Lung (tissue), 12 donors: ENCODE data around the gene MUC6. TPM values are rescaled to one million over a fixed set of nuclear protein-coding genes. Genes with fewer than 3 reads are reported as not detected.

Source experiments
- ATAC-seq: fragments of 200-7000 bp; cut with Tn5 transposase; one replicate; pipeline ENCODE4 v1.9.1; 2020; ENCODE audit warnings: moderate number of reproducible peaks; ENCODE audit not compliant: insufficient read depth, low FRiP score
- DNase-seq, 3 donors: peaks; one replicate each; pipeline ENCODE4 v3.0.0-alpha.2; 2013 to 2017
- H3K27ac ChIP-seq, 2 donors: one replicate each; pipeline ENCODE4 v1.5.1; 2013; ENCODE audit warnings: mild to moderate bottlenecking in 2 of 2, moderate library complexity in 2 of 2, control low read depth in 1 of 2, inconsistent platforms in 1 of 2, low read depth in 1 of 2, low read length in 1 of 2
- H3K27me3 ChIP-seq, 3 donors: one replicate each; pipeline ENCODE4 v1.5.1; 2013; ENCODE audit warnings: low read length in 2 of 3; ENCODE audit not compliant: control insufficient read depth in 3 of 3, insufficient read depth in 3 of 3
- H3K36me3 ChIP-seq, 4 donors: one replicate each; pipeline ENCODE4 v1.5.1; 2013; ENCODE audit warnings: low read length in 4 of 4, mild to moderate bottlenecking in 1 of 4, moderate library complexity in 1 of 4; ENCODE audit not compliant: control insufficient read depth in 4 of 4, insufficient read depth in 4 of 4
- H3K4me1 ChIP-seq, 5 donors: one replicate each; pipeline ENCODE4 v1.5.1; 2013; ENCODE audit warnings: low read length in 5 of 5, mild to moderate bottlenecking in 2 of 5, moderate library complexity in 1 of 5; ENCODE audit not compliant: control insufficient read depth in 5 of 5, insufficient read depth in 5 of 5
- H3K4me3 ChIP-seq: one replicate; pipeline ENCODE4 v1.5.1; 2013; ENCODE audit warnings: mild to moderate bottlenecking, control low read depth, moderate library complexity
- H3K9ac ChIP-seq, 2 donors: one replicate each; pipeline ENCODE4 v1.5.1; 2013; ENCODE audit warnings: low read length in 2 of 2, control low read depth in 1 of 2; ENCODE audit not compliant: insufficient read depth in 1 of 2
- H3K9me3 ChIP-seq, 4 donors: one replicate each; pipeline ENCODE4 v1.5.1; 2013; ENCODE audit warnings: low read length in 3 of 4, mild to moderate bottlenecking in 1 of 4, moderate library complexity in 1 of 4; ENCODE audit not compliant: control insufficient read depth in 4 of 4, insufficient read depth in 3 of 4
- CTCF ChIP-seq: IDR thresholded peaks from 2 replicates; pipeline ENCODE4 v1.5.1; 2012; ENCODE audit warnings: mild to moderate bottlenecking; ENCODE audit errors: control extremely low read depth, extremely low read depth
- WGBS, 2 donors: extraction: QIAGEN DNeasy Blood & Tissue Kit; methylation state at CpG; one replicate each; pipeline ENCODE4 v1.1.7; 2013; 5-methylcytosine and 5-hydroxymethylcytosine counted together
- polyA plus RNA-seq, 2 donors: library from polyadenylated mRNA; stranded (reverse); fragments of 200-250 nt; gene quantifications; one replicate each; pipeline ENCODE4 v1.2.1, GENCODE V29; 2013
- total RNA-seq, 2 donors: library from RNA; depleted of rRNA in 1 of 2; stranded (reverse); fragments of >200 nt in 1 of 2; gene quantifications; one replicate each; pipeline ENCODE4 v1.2.1, GENCODE V29; 2014 to 2021
- donor health status: control.
- donor health status: control.
- donor health status: Bipolar disorder and iron deficiency.
- donor health status: healthy.
- donor health status: DM: yes; HTN: yes; CAD: no.

Gene MUC6
- total and polyA plus RNA-seq, 4 donors: 0.01 to 0.92 (median 0.06) TPM; not detected in 1

GRCh38 chr11:970319-970871 lies 66.1 kb downstream of the MUC6 start:
- H3K4me1 ChIP-seq: no peaks in the 10 kb centered on the region
- no peaks in the 10 kb centered on the region for H3K27me3 ChIP-seq
- H3K36me3 ChIP-seq: peaks cover 6 to 46% (median 14%) of the 10 kb centered on the region in 4 donors
- no peak for TF ChIP-seq CTCF
- WGBS, 2 donors: 55 to 65% methylated on average over 26 of the region's 26 CpGs
- no peaks in the 10 kb centered on the region for H3K9me3 ChIP-seq
- DNase-seq (no peak), ATAC-seq (no peak)
- no peak overlapping the region for H3K27ac ChIP-seq
- H3K4me3 ChIP-seq: no peak overlapping the region
- no peak overlapping the region for H3K9ac ChIP-seq

GRCh38 chr11:969651-970205 lies 66.8 kb downstream of the MUC6 start:
- DNase-seq (no peak), ATAC-seq (no peak)
- 86 to 87% methylated on average over 9 of the region's 9 CpGs for WGBS, 2 donors
- Histone ChIP-seq H3K27ac (no peak overlapping the region), H3K9me3 (no peaks in the 10 kb centered on the region), H3K4me3 (no peak overlapping the region), H3K9ac (no peak overlapping the region), H3K4me1 (no peaks in the 10 kb centered on the region), H3K27me3 (no peaks in the 10 kb centered on the region), H3K36me3 (peaks cover 6 to 41% (median 14%) of the 10 kb centered on the region in 4 donors)
- TF ChIP-seq CTCF: no peak

DNA sequence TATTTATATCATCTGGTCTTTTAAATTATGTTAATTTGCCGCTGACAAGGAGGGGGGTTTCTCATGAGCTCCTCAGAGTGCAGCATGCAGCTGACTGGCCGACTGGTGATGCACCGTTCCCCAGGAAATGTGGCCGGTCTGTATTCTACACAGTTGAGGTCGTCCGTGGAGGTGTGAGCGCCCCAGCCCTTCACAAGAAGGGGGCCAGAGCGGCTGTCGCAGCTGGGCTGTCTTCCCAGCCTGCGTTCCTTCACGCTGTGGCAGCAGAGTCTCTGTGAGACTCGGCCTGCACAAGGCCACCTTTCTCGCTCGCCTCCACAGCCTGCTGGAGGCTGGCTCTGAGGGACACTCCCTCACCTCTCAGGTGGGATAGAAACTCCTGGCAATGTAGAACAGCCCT lies 67.7 kb downstream of the MUC6 start:
- H3K36me3 ChIP-seq: peaks cover 8 to 45% (median 14%) of the 10 kb centered on the region in 4 donors

More for the DNA sequence above, 67.7 kb downstream of the MUC6 start:
- Histone ChIP-seq H3K9me3 (no peaks in the 10 kb centered on the region), H3K4me3 (no peak overlapping the region), H3K4me1 (no peaks in the 10 kb centered on the region), H3K27ac (no peak overlapping the region), H3K27me3 (no peaks in the 10 kb centered on the region), H3K9ac (no peak overlapping the region)
- no peak for DNase-seq
- TF ChIP-seq CTCF: no peak
- no peak for ATAC-seq
- WGBS, 2 donors: 93 to 94% methylated on average over 14 of the region's 14 CpGs
